Testis (tissue), 2 donors: ENCODE measurements around the gene RXRA.

Source experiments
- POLR2A ChIP-seq: fragments of 450-650 bp; IDR thresholded peaks from one replicate; pipeline ENCODE4 v1.6.1; 2017; ENCODE audit warnings: antibody characterized with exemption, mild to moderate bottlenecking, moderate library complexity
- TF ChIP-seq, protein P1 (sequence below), 3 experiments: fragments of 450-650 bp in 2 of 3; fragments of 200-600 bp in 1 of 3; sonication (generic) in 1 of 3; IDR thresholded peaks; one replicate each; pipeline ENCODE4 v1.5.1; 2016 to 2019; ENCODE audit warnings: antibody characterized with exemption in 3 of 3, mild to moderate bottlenecking in 2 of 3, moderate library complexity in 1 of 3

DNA sequence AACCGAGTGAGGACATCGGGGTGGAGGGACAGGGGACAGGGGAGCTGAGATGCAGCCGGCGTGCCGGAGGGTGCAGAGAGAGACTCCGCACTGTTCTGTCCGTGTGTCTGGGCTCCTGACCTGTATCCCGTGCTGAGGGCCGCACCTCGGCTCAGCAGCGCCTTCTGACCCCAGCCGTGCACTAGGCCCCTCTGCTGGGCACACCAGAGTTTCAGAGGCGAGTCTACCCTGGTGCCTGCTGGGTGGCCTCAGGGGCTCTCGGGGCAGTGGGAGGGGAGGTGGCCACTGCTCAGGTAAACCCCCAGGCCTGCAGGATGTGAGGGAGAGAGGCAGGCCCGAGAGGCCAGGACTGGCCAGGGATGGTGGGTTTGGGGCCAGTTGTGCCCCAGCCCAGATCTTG, 100.2 kb downstream of the RXRA start:
- TF ChIP-seq POLR2A: no peak
- TF ChIP-seq, protein P1, sequence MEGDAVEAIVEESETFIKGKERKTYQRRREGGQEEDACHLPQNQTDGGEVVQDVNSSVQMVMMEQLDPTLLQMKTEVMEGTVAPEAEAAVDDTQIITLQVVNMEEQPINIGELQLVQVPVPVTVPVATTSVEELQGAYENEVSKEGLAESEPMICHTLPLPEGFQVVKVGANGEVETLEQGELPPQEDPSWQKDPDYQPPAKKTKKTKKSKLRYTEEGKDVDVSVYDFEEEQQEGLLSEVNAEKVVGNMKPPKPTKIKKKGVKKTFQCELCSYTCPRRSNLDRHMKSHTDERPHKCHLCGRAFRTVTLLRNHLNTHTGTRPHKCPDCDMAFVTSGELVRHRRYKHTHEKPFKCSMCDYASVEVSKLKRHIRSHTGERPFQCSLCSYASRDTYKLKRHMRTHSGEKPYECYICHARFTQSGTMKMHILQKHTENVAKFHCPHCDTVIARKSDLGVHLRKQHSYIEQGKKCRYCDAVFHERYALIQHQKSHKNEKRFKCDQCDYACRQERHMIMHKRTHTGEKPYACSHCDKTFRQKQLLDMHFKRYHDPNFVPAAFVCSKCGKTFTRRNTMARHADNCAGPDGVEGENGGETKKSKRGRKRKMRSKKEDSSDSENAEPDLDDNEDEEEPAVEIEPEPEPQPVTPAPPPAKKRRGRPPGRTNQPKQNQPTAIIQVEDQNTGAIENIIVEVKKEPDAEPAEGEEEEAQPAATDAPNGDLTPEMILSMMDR (IDR thresholded peaks at IDR 0.05): no peak
